ENCODE results near the gene ANKAR.
"Not testable (repeated sequence)": the region's sequence is repeated elsewhere in the genome, so short reads cannot be mapped to it uniquely, and the experiment has no call there.

Gene ANKAR

GRCh38 chr2:189658306-189659212 lies 15.9 kb upstream of the ANKAR start:
- no peak for DNase-seq (ENCODE audit: low spot score)

GRCh38 chr2:189659734-189660133 lies 14.7 kb upstream of the ANKAR start:
- no peak for DNase-seq (ENCODE audit: low spot score)

DNA sequence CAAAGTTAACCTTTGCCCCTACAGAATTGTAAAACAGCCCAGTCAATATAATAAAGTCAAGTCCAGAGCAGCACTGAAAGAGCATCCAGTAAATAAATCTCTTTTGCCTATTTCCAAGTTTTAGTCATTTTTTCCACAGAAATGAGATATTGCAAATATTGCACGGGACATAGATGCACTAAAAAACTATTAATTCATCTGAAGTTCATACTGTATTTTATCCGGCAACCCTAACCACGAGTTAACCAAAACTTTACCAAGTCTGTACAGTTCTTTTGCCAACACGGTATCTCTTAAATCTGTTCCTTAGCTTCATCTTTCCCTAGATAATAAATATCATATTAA lies 13.7 kb upstream of the ANKAR start:
- DNase-seq (ENCODE audit: low spot score) = no peak

DNA sequence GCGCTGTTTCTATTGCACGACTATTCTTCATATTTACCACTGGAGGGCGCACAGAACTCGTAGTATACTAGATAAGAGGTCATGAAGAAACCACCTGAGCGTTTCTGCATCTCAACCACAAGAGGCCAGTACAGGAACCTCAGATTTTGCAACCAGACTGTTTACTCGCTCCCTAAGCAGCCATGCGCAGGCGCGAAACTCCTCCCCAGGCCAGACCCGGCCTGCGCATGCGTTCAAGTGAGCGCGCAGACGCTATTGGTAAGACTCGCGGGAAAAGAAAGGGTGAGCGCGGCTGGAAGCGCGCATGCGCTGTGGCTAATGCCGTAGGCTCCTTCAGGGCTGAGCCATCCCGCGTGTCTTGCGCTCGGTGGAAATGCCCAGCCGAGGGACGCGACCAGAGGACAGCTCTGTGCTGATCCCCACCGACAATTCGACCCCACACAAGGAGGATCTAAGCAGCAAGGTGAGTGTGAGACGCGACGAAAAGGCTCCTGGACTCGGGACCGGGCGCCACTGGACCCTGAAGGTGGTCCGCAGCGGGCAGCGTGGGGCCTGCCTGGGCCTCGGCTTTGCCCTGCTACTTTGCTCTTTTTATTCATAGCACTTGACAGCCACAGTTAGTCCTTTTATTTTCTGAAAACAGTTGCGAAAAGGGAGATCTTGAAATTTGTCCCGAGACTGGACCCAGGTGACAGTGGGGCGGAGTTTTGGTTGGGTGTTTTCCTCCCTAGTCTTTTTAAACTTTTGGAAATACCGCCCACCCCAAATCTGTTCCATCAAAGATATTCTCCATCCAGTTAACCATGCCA lies 13.1 kb upstream of the ANKAR start, which contains the start of gene ASNSD1:
Gene ASNSD1, plus strand, starts transcription at position 312 of the 809 bp plus-strand sequence. CDS start 4,674 bp downstream, outside the sequence.
- DNase-seq (ENCODE audit: low spot score) = peak; percentile 100

- no peak for DNase-seq (ENCODE audit: low spot score)
Measured at GRCh38 chr2:189661957-189662321, 12.5 kb upstream of the ANKAR start.

- DNase-seq (ENCODE audit: low spot score) = no peak
Measured at GRCh38 chr2:189662669-189663226, 11.7 kb upstream of the ANKAR start.

DNA sequence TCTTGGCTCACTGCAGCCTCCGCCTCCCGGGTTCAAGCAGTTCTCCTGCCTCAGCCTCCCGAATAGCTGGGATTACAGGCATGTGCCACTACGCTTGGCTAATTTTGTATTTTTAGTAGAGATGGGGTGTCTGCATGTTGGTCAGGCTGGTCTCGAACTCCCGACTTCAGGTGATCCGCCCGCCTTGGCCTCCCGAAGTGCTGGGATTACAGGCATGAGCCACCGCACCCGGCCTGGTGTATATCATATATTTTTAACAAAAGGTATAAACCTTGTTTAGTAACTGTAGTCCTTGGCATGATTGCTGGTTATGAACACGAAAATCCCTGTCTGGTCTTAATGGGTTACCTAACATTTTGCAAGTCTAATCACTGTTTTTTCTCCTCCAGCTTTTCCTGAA lies 11.2 kb upstream of the ANKAR start:
- not testable (repeated sequence) for DNase-seq (ENCODE audit: low spot score)

GRCh38 chr2:189669913-189670312 lies 4.6 kb upstream of the ANKAR start:
- DNase-seq (ENCODE audit: low spot score) = no peak

- DNase-seq (ENCODE audit: low spot score) = no peak
Measured at GRCh38 chr2:189673661-189674373, 653 bp upstream of the ANKAR start.

- peak; percentile 36 for DNase-seq (ENCODE audit: low spot score)
Measured at GRCh38 chr2:189676471-189676870, 2.0 kb downstream of the ANKAR start.

DNA sequence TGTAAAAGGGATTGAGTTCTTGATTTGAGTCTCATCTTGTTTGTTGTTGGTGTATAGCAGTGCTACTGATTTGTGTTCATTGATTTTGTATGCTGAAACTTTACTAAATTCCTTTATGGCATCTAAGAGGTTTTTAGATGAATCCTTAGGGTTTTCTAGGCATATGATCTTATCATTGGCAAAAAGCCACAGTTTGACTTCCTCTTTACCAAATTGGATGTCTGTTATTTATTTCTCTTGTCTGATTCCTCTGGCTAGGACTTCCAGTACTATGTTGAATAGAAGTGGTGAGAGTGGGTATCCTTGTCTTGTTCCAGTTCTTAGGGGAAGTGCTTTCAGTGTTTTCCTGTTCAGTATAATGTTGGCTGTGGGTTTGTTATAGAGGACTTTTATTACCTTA lies 4.8 kb downstream of the ANKAR start:
- DNase-seq (ENCODE audit: low spot score) = no peak

GRCh38 chr2:189681203-189681602 lies 6.7 kb downstream of the ANKAR start:
- no peak for DNase-seq (ENCODE audit: low spot score)

DNA sequence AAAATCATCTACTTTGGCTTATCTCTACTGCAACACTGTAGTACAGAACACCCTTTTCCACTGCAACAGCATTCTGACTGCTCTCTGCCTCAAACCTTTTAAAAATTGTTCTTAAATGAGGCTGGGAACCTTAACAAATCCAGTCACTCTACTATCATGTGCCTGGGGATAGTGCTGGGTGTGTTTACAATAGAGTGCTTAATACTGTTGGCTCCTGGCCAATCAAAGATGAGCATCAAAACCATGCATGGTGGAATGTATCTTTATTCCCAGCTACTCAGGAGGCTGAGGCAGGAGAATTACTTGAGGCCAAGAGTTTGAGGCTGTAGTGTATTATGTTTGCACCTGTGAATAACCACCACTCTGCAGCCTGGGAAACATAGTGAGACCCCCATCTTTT lies 7.4 kb downstream of the ANKAR start:
- DNase-seq (ENCODE audit: low spot score) = no peak

DNA sequence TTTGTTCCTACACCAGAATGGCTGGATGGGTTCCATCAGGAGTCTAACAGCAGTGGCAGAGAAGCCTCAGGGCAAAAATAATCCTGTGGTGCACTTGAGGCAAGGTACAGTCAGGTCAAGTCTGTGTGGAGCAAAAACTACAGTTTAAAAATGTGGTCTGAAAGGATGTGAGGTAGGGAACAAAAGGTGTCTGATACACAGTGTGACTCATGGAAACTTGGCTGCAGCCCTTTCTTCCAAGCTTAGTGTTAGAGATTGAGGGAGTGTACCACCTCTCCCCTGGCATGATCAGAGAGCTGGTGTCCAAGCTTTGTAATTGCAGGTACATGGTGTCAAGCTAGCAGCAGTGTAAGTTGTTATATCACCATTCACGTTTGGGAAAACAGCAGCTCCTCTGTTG lies 8.9 kb downstream of the ANKAR start:
- no peak for DNase-seq (ENCODE audit: low spot score)

DNA sequence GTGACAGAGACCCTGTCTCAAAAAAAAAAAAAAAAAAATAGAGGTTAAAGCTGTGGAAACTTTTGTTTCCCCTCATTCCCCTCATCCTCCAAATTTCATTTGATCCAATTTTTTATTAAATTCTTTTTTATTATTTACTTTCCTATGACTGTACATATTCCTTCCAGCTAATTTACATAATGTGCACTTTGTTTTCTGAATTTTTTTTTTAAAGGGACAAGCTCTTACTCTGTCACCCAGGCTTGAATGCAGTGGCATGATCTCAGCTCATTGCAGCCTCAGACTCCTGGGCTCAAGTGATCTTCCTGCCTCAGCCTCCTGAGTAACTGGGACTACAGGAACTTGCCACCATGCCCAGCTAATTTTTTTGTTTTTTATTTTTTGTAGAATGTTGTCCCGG lies 10.3 kb downstream of the ANKAR start:
- DNase-seq (ENCODE audit: low spot score) = no peak

- DNase-seq (ENCODE audit: low spot score) = peak; percentile 43
Measured at GRCh38 chr2:189685540-189686229, 11.2 kb downstream of the ANKAR start.

GRCh38 chr2:189687796-189688195 lies 13.3 kb downstream of the ANKAR start:
- DNase-seq (ENCODE audit: low spot score) = not testable (repeated sequence)

DNA sequence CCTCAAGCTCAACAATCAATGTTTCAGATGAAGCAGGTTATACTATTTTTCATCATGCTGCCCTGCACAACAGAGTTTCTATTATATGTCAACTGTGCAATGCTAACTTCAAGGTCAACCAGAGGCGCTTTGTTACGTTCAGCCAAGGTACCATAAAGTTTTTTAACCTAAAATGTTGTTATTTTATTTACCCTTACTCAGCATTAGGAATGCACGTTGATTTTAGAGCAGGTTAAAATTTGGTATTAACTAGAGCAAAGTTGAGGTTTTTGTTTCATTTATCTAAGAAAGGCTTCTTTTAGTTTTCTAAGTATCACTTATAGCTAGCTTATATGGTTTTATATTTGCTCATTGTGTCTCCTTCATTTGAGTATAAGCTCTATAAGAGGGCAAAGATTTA lies 21.8 kb downstream of the ANKAR start:
- no peak for DNase-seq (ENCODE audit: low spot score)

DNA sequence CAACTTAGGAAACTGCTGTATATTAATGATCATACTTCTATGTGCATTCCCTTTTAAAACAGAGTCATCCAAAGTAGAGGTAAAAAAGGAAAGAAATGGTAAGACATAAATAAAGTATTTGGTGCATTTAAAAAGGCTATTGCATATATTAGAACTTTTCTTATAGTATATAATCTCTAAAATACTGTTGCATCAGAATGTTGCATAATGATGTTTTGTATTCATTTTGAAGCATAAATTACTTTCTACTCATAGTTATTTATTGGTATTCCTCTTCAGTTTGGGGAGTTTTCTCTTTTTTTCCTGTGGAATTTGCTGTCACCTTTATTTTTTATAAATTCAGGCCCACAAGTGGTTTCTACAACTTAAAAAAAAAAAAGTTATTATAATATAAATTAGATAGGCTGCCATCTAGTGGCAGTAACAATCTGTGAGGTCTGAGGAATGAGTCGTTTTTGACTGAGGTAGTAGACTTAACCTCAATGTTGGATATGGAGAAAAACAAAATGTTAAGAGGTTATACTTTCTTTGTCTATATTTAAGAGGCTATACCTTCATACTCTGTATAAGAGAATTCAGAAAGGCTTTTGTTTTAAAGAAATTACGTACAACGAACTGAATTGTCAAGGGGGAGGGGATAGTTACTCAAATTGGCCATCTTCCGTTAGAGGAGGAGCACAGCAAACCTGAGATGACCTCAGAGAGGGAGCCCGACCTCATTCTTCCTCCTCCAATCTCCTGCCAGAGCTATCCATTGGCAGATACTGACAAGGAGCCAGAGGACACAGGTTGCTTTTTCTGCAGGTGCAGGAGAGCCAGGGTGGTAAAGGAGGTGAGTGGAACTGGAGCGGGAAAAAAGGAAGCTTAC lies 23.8 kb downstream of the ANKAR start:
- DNase-seq (ENCODE audit: low spot score) = peak; percentile 33

- DNase-seq (ENCODE audit: low spot score) = no peak
Measured at GRCh38 chr2:189700681-189701080, 26.2 kb downstream of the ANKAR start.

GRCh38 chr2:189702071-189702470 lies 27.6 kb downstream of the ANKAR start:
- DNase-seq (ENCODE audit: low spot score) = no peak

All from AG08395 (cell line).